HG03039 (cell line): ENCODE measurements around the gene ETS1.
A peak's percentile ranks its signal among the peaks of the same experiment; 100 is the strongest.

Source experiments
- ATAC-seq: cut with Tn5 transposase; IDR thresholded peaks from one replicate; pipeline ENCODE4 v1.9.1; 2021; ENCODE audit warnings: mild to moderate bottlenecking, moderate library complexity; ENCODE audit not compliant: unreplicated experiment

The ETS1 gene, protein sequence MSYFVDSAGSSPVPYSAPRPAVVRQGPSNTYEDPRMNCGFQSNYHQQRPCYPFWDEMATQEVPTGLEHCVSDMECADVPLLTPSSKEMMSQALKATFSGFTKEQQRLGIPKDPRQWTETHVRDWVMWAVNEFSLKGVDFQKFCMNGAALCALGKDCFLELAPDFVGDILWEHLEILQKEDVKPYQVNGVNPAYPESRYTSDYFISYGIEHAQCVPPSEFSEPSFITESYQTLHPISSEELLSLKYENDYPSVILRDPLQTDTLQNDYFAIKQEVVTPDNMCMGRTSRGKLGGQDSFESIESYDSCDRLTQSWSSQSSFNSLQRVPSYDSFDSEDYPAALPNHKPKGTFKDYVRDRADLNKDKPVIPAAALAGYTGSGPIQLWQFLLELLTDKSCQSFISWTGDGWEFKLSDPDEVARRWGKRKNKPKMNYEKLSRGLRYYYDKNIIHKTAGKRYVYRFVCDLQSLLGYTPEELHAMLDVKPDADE

DNA sequence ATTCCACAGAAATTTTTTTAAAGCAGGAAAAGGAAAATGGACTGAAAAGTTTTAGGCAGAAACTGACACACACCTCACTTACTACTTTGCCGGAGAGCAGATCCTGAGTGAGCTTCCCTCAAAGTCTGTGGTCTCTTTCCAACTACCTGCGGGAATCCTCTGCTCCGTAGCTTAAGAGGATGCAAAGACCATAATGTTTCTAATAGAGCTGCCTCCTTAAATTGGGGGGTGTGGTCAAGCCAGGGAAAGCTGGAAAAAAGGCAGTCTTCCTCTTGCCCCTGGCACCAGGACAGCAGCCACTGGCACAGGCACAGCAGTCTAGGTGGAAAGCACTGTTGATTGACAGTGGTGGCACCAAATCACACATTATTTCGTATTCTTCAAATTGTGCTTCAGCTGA, at the start of gene ETS1:
TSS of gene ETS1 (minus strand) at position 144 of the 400 bp plus-strand sequence. CDS start 14,428 bp downstream, outside the sequence.
- no peak for ATAC-seq

DNA sequence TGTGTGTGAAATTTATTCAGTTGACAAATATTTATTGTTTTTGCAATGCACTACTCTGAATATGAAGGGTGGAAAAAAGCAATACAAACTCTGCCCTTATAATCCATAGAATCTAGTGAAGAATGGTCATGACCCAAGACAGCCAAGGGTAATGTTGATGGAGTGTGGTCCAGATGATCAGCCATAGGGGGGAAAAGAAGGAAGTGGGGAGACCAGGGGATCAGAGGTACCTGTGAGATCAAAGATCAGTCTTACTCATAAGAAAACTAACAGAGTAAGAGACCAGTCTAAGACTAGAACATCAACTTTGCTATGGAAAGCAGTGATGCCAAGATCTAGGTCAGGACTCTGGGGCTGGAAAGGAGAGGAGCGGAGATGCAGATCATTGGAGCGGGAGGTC, 47.0 kb upstream of the ETS1 start:
- no peak for ATAC-seq

DNA sequence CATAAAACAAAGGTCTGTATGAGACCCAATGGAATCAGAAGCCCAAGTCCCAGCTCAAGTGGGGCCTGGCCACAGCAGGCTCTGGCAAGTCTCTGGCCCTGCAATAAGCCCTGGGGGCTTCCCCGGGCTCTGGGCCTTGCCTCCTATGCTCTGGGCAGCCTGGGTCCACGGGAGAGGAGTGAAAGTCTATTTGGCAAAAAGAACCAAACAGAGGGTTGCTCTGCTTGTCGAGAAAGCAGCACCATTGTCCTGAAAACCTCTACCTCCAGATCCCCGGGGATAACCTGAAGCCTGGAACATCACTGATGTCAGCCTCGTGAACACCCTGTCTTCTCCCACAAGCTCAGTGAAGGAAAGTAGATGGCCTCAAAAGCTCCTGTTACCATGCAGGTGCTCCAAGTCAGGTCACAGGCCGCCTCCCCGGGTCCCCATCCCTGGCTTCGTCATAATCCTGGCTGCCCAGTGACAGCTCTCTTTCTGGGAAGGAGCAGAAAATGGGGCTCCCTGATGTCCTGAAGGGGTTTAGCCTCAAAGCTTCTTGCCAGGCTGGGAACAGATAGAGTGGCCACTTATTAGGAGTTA, 46.1 kb upstream of the ETS1 start:
- ATAC-seq: no peak

DNA sequence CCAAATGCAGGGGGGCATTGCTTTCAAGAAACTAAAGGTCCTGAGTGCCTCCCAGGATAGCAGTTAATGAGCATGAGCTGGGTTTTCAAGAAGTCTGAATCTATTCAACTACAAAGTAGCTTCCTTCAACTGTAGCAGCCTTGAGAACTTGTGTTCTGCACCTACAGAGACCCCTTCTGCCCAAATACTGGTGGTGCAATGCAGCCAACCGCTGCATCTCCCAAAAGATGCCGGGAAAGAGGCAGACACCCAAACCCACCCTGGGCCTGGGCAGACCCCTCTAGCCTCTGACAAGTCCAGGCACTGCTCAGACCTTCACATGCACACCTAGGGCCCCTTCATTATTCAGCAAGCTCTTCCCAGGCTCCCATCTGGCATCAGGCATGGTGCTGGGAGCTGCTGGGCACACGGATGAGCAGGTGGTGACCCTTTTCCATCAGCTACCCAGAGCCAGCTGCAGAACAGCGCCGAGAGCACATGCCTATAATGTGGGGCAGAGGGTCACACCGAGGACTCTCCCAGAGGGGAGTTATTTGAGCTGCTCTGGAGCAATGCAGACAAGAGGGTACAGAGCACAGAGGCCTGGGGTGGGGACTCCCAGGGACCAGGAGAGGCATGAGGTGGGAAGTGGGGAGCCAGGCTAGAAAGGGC, 44.9 kb upstream of the ETS1 start:
- ATAC-seq: no peak

DNA sequence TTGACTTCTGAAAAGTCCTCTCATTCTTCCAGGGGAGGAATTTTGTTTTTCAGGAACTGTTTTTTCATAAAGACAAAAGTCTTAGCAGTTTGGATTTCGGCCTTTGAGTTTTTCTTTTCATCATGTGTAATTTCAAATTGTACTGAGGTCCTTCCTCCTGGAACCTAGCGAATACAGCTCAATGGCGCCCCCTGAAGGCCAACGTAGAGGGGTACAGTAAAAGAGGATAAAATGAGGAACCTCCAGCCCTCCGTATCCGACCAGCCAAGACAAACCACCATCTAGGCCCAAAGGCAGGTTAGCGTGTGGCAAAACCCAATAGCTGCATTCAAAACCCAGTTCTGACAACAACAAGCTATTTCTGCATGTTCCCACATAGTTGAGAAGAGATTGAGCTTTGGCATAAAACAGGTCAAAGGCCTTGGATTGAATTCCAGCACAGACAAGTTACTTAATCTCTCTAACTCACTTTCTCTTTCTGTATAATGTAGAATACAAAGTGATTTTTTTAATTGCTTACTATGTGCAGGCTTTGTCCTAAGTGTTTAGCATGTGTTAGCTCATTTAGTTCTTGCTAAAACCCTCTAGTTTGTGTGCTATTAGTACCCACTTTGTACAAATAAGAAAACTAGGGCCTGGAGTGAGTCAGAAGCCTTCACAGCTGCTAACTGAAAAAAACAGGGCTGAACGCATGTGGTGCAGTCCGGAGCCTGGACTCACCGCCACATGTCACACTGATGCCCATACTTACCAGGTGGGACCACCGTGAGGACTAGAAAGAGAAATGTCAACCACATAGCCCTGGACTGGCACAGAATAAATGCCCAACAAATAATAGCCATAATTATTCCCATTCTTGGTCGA, 43.2 kb upstream of the ETS1 start:
- peak; percentile 50 for ATAC-seq

DNA sequence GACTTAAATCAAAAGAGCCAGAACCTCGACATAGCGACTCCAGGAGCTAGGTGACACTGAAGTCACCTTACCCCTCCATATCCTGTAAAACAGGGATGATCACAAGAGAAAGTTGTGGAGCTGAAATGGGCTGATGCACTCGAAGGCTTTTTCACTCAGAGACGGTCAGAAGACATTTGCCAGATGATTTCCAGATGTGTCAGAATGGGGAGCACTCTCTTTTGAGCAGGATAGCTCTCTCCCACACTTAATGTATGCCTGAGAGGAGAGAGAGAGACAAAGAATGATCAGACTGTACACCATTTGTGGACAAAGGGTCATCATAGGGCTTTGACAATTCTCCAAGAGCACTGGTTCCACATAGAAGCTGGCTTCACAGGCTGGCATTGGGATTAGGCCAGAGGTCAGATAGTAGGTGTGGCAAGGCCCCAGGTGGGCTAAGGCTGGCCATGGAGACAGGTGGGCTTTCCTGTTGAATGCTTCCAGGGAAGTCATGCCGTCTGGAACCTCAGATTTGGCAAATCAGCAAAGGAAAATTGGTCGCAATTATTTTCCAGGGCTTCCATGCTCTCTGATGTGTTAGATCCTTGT, 42.3 kb upstream of the ETS1 start:
- no peak for ATAC-seq

DNA sequence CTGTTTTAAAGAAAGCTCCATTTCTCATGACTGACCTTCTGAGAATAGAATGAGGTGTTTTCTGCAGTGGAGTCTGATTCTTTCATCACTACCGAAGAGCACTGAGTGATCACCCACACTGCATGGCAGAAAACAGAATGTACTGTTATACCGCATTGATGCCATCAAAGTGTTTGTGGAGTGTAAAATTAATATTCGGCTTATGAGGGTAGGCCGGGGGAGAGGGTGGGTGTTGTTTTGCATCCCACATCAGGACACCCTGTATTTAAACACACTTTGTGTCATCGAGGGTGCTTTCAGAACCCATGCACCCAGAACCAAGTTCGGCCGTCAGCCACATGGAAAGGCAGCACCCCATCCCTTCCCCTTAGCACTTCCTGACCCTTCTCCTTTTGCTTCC, 41.3 kb upstream of the ETS1 start:
- no peak for ATAC-seq

DNA sequence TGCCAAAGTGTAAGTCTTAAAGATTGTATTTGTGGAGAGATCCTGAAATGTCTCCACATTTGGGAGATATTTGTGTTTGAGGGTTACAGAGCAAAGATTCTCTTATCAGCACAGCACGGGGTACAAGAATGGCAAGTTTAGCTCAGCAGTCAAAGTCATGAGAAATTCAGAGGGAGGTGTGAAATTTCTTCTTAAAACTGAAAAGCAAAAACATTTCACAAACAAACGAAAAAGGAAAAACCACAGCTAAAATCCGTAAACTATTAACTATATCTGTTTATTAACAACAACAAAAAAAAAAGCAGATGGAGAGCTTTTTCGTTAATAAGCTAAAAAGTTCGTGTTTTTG, 40.9 kb upstream of the ETS1 start:
- ATAC-seq: no peak

DNA sequence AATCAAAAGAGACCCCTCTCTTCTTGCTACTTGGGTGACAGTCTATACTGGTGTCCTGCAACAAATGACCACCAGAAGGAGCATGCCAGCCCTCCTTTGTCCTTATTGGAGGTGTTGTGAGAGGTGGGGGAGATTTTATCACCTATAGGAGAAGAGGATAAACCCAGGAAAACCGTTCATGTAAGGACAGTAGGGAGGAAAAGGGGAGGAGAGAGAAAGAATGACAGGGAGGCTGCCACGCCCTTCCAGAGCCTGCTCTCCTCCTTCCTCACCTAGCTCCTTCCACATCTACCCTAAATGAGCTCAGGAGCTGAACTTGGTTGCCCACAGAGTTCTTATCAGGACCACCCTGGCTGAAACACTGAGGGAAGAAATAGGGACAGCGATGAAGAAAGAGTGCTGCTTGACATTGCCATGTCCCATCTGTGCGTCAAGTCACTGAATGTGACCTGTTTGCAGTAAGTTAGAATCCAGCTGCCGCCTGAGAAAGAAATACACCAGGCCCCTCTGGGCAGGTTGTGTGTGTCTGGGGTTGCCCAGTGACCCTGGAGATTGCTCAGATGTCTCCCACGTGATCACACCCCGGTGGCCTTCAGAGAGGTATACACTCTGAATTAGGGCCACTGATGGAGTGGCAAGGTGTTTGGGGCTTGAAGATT, 40.4 kb upstream of the ETS1 start:
- no peak for ATAC-seq

DNA sequence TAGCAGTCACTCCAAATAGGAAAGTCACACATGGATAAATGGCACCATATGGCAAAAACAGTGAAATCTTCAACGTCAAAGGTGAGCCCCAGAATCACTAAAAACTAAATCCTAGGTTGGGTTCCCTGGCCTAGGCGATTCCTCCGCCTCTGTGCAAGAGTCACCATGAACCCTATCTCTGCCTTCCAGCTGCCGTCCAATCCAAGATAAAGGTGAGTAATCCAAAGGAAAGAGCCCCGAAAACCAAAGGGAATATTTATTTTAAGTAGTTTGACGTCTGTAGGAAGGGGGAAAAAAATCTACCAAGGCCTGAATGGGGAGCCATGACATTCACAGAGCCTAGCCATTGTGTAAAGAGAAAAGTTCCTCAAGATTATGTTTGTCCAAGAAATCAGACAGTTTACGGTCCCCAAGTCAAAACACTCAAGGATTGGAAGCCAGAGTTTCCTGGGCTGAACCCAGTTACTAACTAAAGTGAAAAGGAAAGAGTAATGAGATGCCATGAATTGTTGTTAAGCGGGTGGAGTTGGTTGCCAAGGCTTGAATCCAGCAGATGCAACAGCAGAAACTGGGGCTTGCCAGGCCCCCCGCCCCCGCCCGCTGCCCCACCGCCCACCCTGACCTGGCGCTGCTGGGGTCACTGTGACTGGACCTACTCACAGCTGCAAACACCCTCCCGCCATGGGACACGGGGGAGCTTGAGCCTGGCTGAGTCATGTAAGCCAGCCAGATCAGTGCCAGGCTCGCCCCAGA, 39.7 kb upstream of the ETS1 start:
- no peak for ATAC-seq

DNA sequence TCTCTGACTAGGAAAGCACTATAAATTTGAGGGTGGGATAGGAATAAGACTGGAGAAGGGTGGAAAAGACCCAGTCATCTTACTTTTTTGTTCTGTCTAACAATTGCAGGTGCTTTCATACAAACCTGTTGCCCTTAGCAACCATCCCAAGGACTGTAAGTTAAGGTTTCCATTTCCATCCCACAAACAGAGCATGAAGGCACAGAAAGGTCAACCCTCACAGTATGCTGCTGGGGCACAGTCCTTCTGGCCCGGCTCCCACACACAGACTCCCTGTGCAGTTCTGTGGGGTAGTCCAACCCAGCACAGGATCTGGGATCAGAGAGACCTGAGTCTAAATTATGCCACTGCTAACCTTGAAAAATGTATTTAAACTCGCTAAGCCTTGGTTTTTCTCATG, 38.4 kb upstream of the ETS1 start:
- no peak for ATAC-seq

DNA sequence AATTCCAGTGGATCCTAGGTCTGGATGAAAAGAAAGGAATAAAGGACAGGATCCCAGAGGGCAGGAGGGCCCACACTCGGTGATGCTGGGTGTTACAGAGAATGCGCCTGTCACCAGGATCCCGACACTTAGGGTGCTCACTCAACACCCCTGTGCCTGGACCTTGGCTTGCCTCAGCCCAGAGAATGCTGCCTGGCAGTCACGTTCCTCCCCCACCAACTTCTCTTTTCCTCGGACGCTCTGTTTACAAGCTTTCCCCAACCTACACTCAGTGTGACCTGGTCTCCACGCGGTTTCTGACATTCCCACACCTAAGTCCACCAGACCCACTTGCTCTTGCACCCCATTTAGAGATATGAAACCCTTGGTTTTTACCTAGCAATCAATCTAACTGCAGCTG, 38.0 kb upstream of the ETS1 start:
- no peak for ATAC-seq

DNA sequence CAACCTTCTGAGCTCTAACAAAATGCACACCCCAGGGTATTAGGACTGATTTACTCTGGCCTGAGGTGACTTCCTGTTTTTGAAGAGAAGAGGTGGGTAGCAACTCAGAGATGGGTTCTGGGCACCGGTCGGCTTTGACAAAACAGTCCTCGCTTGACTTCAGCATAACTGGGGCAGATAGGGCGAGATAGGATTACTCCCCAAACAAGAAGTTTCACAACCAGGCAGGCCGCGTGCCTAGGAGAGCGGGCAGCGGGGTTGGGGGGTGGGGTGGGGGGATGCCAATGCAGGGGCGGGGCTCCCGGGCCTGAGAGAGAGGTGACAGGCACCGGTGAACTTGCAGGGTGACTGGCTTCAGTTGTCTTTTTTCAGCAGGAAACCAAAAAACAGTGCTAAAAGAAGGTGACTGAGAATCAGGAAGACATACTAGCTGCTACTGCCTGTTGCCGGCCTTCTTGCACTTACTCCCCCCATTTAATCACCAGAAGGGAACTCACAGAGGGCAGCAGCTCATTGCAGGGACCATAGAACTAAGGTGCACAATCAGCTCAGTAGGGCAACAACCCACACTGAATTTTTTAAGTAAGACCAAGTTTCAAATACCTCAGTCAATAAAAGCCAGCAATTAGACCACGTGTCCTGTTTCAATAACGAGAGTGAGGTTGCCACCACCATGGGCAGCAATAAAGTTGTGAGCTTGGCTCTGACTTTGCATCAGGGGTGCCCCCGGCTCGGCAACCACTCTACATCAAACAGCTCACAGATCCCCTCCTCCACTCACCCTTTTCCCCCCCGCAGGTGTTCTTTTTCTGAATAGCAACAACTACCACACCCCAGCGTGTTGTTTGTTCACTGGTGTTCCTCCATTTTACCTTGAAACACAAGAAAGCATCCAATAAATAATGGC, 37.2 kb upstream of the ETS1 start:
- no peak for ATAC-seq

DNA sequence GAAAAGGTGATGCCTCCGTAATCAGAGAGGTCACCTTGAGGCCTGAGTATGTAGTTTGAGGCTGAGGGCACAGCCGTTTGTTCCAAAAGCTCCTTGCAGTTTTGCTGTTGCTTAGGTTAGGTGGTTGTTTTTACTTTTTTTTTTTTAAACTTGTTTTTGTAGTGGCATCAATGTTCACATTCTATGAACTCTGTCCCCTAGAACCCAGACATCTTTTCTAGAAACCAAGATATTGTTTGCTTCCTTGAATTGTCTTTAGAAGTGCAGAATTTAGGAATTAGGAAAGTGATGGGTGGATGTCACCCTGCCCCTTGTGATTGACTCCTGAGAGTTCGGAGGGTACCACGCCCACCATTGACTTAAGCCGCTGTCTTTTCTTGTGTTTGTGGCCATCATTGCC, 35.7 kb upstream of the ETS1 start:
- no peak for ATAC-seq

DNA sequence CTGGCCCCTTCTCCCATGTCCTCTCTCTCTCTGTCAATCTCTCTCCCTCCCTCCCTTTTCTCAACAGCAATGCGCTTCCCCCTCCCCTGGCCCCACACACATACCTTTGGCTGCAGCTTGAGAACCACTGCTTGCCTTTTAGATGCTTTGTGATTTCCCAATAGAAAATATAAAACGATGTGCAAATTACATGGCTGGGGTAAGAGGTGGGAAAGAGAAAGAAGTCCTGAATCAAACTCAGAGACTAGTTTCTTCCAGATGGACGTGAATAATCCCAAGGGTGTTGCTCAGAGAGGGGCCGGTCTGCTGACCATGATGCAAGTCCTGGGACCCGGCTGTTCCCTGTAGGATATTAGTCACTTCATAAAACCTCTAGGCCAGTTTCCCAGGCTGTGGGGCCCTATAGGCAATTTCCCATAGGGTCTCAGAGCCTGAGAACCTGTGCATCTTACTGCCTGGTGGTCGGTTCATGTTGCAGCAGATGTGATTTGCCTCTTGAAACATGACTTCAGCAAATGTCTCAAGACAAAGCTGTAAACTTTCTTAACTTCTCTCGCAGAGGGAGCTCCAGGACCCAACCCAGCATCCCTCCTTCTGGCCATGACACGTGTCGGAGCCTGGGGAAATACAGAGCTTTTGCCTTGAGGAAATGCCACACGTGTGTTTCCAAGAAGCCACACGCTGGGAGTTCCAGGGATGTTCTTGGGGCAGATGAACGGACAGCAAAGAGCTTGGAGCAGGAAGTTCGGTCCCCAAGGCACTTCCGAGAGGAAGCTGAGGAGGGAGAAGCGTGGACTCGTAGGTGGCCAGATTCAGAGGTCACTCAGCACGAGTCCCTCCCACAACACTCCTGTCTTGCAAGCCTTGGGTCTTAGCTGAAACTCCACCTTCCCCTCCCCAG, 34.5 kb upstream of the ETS1 start:
- ATAC-seq: no peak

DNA sequence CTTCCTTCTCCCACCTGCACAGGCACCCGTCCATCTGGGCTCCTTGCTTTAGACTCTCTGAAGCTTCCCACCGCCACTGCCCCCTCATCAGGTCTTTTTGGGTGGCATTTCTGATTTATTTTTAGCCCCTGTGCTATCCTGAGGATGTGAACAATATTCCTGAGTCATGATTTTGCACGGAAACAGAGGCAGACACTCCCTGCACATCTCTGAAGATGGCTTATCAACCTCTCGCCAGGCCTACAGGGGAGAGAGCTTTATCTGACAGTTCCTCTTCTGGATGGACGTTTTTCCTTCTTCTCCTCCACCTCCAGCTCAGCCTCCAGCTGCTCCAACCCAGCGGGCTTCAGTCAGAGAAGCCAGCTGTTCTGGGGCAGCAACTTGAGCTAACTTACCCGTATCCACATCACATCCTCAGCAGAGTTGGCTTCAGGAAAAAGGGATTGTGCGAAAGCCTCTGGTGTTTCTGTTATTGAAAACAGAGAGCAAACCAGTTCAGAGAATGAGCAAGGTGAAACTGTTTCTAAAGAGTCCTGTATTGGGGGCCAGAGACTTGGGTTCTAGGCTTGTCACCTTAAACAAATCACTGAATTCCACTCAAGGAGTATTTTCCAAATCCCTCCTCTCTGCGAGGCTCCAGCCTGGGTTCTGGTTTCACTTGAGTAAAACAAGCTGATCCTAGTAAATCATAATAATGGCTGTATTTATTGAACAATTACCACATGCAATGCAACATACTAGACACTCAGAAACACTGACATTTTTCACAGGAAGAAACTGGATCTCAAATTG, 33.1 kb upstream of the ETS1 start:
- ATAC-seq: no peak
